T1000 (cell line): ENCODE results near the gene UBAC1.

Experiments used
- DNase-seq: peaks from one replicate; lab custom pipeline; 2025; ENCODE audit warnings: mixed read lengths; lab: John Stamatoyannopoulos, UW

Gene UBAC1

DNA sequence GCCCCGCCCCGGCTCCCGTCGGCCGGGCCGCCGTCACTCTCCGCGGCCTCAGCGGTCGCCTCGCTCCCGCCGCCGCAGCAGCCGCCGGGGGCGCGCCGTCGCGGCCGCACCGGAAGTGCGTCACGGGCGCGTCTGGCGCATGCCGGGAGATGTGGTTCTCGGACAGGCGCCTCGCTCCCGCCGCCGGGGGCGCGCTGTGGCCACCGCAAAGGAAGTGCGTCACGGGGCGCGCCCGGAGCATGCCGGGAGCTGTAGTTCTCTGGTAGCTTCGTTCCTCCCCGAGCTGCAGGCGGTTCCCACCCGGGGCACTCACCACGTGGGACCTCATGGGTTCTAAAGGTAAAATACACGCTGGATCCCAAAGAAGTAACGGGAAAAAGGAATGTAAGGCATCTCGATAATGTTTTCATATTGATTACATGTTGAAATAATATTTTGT is at the start of gene UBAC1:
UBAC1 (minus strand) TSS at position 97 of the 439 bp plus-strand sequence. CDS start 211 bp downstream, outside the sequence.
- DNase-seq = peak; percentile 88

DNA sequence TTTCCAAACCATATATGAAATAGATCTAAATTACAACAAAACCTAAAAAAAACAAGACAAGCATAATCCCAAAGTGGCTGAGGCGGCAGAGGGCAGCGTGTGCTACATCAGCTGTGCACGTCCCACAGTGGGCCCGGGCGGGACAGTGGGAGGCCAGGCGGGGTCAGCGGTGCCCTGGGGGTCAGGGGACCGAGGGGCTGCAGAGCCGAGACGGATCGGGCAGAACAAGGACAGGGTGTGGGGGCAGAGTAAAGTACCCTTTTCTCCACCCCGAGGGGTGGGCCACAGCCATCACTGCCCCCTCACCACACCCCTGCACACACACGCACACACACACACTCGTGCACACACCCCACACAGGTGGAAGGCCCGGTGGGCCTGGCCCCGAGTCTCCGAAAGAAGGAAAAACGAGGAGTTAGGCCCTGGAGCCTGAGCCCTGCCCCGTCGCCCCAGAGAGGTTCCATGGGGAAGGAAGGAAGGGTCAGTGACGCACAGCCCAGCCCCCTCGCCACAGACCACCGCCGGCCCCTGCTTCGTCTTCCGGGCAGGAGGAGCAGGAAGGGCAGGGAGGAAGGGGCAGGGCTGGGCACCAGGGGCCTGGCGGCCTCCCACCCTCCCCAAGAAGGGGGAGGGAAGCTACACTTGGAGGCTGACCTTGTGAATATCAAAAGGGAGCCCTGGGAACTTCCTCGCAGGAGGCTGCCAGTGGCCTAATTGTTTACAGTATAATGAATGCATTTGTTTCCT is 49.6 kb upstream of the UBAC1 start:
- no peak for DNase-seq

- DNase-seq = no peak
Measured at GRCh38 chr9:136010176-136010575, 49.0 kb upstream of the UBAC1 start.

DNA sequence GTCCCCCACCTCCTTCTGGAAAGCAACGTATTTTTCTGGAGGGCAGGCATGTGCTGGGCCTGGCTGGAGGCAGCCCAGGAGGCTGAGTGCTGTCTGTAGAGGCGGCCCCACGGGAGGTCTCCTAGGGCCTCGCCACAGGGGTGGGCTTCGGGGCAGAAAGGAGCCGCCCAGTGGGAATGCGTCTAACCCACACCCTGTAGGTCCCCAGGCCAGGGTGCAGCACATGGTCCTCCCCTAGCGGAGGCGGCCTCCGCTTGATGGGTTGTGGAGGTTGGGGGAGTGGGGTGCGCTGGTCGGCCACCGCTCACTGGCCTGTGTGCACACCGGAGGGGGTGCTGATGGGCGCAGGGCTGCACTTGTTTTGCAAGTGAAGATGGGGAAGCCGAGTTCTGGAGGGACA is 48.3 kb upstream of the UBAC1 start:
- no peak for DNase-seq

DNA sequence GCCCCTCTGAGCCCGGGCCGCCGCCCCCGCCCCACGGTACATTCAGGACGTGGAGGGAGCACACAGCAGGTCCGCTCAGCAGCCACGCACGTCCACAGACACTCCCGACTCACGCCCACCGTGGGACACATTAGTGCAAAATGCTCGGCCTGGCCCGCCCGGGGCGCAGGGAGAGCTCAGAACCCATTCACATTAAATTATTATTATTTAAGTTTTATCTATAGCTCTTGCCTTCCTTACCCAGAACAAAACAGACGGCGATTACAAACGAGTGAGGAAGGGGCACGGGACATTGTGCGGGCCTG is 47.5 kb upstream of the UBAC1 start:
- DNase-seq = no peak

- DNase-seq = peak; percentile 11
Measured at GRCh38 chr9:136007934-136008692, 46.9 kb upstream of the UBAC1 start.

- DNase-seq = no peak
Measured at GRCh38 chr9:136007276-136007933, 46.2 kb upstream of the UBAC1 start.

DNA sequence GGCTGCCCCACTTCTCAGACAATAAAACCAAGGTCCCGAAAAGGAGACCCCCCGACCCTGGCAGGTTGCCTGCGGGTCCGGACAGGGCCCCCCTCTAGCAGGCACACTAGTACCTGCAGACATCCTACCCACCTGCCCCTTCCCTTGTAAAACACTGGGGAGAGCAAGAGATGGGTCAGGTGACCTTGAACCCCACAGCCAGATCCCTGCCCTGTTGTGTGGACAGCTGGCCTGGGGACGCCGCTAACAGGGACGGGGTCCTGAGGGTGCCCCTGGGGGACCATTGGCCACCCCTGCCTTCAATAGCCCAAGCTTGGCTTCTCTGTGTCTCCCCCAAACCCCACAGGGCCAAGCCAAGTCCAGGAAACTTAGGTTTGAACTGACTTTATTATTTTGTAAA is 45.0 kb upstream of the UBAC1 start:
- no peak for DNase-seq

DNA sequence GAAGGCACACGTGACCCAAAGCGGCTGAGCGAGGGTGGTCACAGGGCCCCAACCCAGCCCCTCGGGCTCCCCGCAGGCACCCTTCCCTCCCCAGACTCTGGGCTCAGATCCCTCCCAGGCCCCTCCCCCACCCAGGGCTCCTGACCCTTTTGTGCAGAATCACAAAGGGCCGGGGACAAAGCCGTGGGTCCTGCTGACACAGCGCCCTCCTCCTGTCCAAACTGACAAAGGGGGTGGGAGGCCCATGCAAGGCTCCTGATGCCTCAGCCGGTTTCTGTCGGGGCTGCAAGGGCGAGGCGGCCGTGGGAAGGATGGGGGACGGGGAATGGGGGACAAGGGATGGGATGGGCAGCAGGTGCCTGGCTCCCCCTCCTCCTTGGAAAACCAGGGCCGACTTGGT is 43.5 kb upstream of the UBAC1 start:
- DNase-seq = no peak

- DNase-seq = no peak
Measured at GRCh38 chr9:136004219-136004618, 43.0 kb upstream of the UBAC1 start.

GRCh38 chr9:136003411-136004218 is 42.4 kb upstream of the UBAC1 start:
- DNase-seq = no peak

GRCh38 chr9:136002881-136003280 is 41.7 kb upstream of the UBAC1 start:
- DNase-seq = no peak

GRCh38 chr9:136002215-136002614 is 41.0 kb upstream of the UBAC1 start:
- DNase-seq = no peak

DNA sequence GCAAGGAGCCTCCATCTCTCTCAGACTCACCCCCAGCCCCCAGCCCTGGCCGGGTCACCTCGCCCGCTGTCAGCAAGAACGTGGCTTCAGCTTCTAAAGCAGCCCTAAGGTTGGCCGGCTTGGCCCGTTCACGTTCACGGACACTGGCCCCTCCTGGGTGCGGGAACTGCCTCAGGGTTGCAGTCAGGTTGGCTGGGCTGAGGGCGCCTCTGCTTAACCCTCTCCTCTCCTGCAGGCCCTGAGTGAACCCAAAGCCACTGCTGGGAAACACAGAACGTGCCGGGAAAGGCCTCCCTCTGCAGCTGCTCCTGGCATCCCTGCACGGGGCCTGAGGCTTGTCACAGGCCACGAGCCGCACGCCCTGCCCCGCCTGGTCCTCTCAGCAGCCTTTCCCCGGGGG is 40.1 kb upstream of the UBAC1 start:
- DNase-seq = no peak

- DNase-seq = no peak
Measured at GRCh38 chr9:135998410-135999071, 37.4 kb upstream of the UBAC1 start.

- no peak for DNase-seq
Measured at GRCh38 chr9:135998016-135998380, 36.8 kb upstream of the UBAC1 start.

GRCh38 chr9:135997090-135998015 is 36.2 kb upstream of the UBAC1 start:
- no peak for DNase-seq

- DNase-seq = no peak
Measured at GRCh38 chr9:135995816-135996215, 34.6 kb upstream of the UBAC1 start.

DNA sequence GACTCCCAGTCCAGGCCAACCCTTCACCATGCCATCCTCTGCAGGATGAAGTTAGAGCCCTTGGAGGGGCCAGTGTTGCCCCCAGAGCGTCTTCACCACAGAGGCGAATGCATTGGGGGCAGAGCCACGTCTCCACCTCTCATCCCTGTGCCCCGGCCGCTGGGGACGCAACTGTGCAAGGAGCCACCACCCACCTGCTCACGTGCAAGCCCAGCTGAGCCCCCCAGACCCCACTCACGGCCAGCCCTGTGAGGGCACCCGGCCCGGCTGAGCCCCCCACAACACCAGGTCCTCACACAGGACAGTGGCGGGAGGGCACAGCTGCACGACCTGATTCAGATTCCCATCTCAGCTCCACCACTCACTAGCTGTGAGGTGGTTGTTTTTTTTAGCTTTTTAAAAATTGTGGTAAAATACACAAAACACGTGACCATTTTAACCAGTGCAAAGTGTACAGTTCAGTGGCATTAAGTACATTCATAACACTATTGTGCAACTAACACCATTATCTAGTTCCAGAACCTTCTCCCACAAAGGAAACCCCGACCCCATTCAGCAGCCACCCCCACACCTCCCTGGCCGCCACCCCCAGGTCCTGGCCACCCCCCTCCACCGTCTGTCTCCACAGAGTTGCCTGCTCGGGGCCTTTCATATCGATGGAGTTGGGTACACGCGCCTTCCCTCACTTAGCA is 33.5 kb upstream of the UBAC1 start:
- no peak for DNase-seq
